Mesendoderm (in vitro differentiated cells): ENCODE results near the gene PTDSS2. TPM values are rescaled to one million over a fixed set of nuclear protein-coding genes. Genes with fewer than 3 reads are reported as not detected.
A peak's percentile ranks its signal among the peaks of the same experiment; 100 is the strongest.
"Not testable (repeated sequence)": the region's sequence is repeated elsewhere in the genome, so short reads cannot be mapped to it uniquely, and the experiment has no call there.

Experiments used
- DNase-seq: peaks from one replicate; pipeline ENCODE4 v3.0.0; 2013
- H2AK5ac ChIP-seq: 2 replicates; pipeline ENCODE4 v1.6.1; 2013; ENCODE audit warnings: low read length, inconsistent platforms
- H2BK120ac ChIP-seq: 2 replicates; pipeline ENCODE4 v1.6.1; 2013; ENCODE audit warnings: low read depth, mild to moderate bottlenecking, low read length, moderate library complexity, mixed read lengths
- H2BK15ac ChIP-seq: replicated peaks from 2 replicates; pipeline ENCODE4 v1.6.1; 2013; ENCODE audit warnings: low read depth, mild to moderate bottlenecking, moderate library complexity
- H2BK5ac ChIP-seq: 2 replicates; pipeline ENCODE4 v1.6.1; 2013; ENCODE audit warnings: low read length, inconsistent platforms
- H3K18ac ChIP-seq: 2 replicates; pipeline ENCODE4 v1.6.1; 2013; ENCODE audit warnings: mild to moderate bottlenecking, low read length, mixed read lengths
- H3K23ac ChIP-seq: one replicate; pipeline ENCODE4 v1.6.1; 2013; ENCODE audit warnings: low read length
- H3K27ac ChIP-seq: 2 replicates; pipeline ENCODE4 v1.5.1; 2013; ENCODE audit warnings: low read depth, mild to moderate bottlenecking, inconsistent platforms, low read length, moderate library complexity
- H3K27me3 ChIP-seq: 2 replicates; pipeline ENCODE4 v1.6.1; 2013; ENCODE audit warnings: low read length, control low read depth, mild to moderate bottlenecking, inconsistent platforms; ENCODE audit not compliant: insufficient read depth, poor library complexity
- H3K36me3 ChIP-seq: 2 replicates; pipeline ENCODE4 v1.6.1; 2013; ENCODE audit warnings: low read length, inconsistent platforms; ENCODE audit not compliant: control insufficient read depth, insufficient read depth
- H3K4ac ChIP-seq: one replicate; pipeline ENCODE4 v1.6.1; 2013; ENCODE audit warnings: low read depth, mild to moderate bottlenecking, low read length, moderate library complexity
- H3K4me1 ChIP-seq: 2 replicates; pipeline ENCODE4 v1.6.1; 2013; ENCODE audit warnings: low read depth, low read length, inconsistent platforms; ENCODE audit not compliant: control insufficient read depth
- H3K4me2 ChIP-seq: 2 replicates; pipeline ENCODE4 v1.6.1; 2013; ENCODE audit warnings: low read length
- H3K4me3 ChIP-seq: 2 replicates; pipeline ENCODE4 v1.5.1; 2013; ENCODE audit warnings: mild to moderate bottlenecking, low read length
- H3K56ac ChIP-seq: one replicate; pipeline ENCODE4 v1.6.1; 2013; ENCODE audit warnings: low read length
- H3K79me1 ChIP-seq: 2 replicates; pipeline ENCODE4 v1.6.1; 2013; ENCODE audit warnings: low read length, inconsistent platforms
- H3K79me2 ChIP-seq: 2 replicates; pipeline ENCODE4 v1.6.1; 2013; ENCODE audit warnings: mild to moderate bottlenecking, low read length; ENCODE audit not compliant: control insufficient read depth, insufficient read depth
- H3K9ac ChIP-seq: 2 replicates; pipeline ENCODE4 v1.6.1; 2013; ENCODE audit warnings: low read length, inconsistent platforms
- H4K5ac ChIP-seq: one replicate; pipeline ENCODE4 v1.6.1; 2013; ENCODE audit warnings: low read length
- H4K8ac ChIP-seq: one replicate; pipeline ENCODE4 v1.6.1; 2013; ENCODE audit warnings: low read depth, mild to moderate bottlenecking, control low read depth, low read length, moderate library complexity
- WGBS: extraction: QIAGEN DNeasy Blood & Tissue Kit; methylation state at CpG from one replicate; pipeline ENCODE4 v1.1.7; 2013; ENCODE audit warnings: low lambda C conversion rate, missing lambda C conversion rate; ENCODE audit not compliant: insufficient coverage; ENCODE audit errors: extremely low coverage; 5-methylcytosine and 5-hydroxymethylcytosine counted together
- polyA plus RNA-seq, 2 experiments: library from polyadenylated mRNA; stranded (reverse); fragments of 200-250 nt; gene quantifications; one replicate each; pipeline ENCODE4 v1.2.3, GENCODE V29; 2013

Gene PTDSS2
- 19.8 TPM for polyA plus RNA-seq (2013, experiment 1 of 2)
- polyA plus RNA-seq (2013, experiment 2 of 2) = 19.4 TPM

GRCh38 chr11:449889-450808 lies at the start of gene PTDSS2:
Gene PTDSS2, plus strand, starts transcription at chr11:450279. Its CDS starts 177 bp downstream, at chr11:450456.
- H4K8ac ChIP-seq = no peak within 1 kb of the TSS
- H3K27me3 ChIP-seq = no peaks in the 10 kb centered on the region
- peak within 1 kb of the TSS; percentile 76 for H3K4me2 ChIP-seq
- no peak within 1 kb of the TSS for H2BK120ac ChIP-seq
- H3K36me3 ChIP-seq = peaks cover 1% of the 10 kb centered on the region
- no peak within 1 kb of the TSS for H4K5ac ChIP-seq
- DNase-seq = peak; percentile 99
- peak within 1 kb of the TSS; percentile 51 for H3K18ac ChIP-seq
- H3K56ac ChIP-seq = peak within 1 kb of the TSS; percentile 94
- no CpG with 5 or more reads among the region's 108 CpGs for WGBS
- peak within 1 kb of the TSS; percentile 68 for H3K27ac ChIP-seq
- peak within 1 kb of the TSS; percentile 89 for H3K9ac ChIP-seq
- peak within 1 kb of the TSS; percentile 57 for H3K4ac ChIP-seq
- H3K23ac ChIP-seq = peak within 1 kb of the TSS; percentile 74
- H3K79me2 ChIP-seq = peaks cover 36% of the 10 kb centered on the region
- no peak within 1 kb of the TSS for H2BK5ac ChIP-seq
- H2BK15ac ChIP-seq = no peak within 1 kb of the TSS
- peak within 1 kb of the TSS; percentile 92 for H2AK5ac ChIP-seq
- peak within 1 kb of the TSS; percentile 67 for H3K4me3 ChIP-seq
- peaks cover 22% of the 10 kb centered on the region for H3K79me1 ChIP-seq
- no peaks in the 10 kb centered on the region for H3K4me1 ChIP-seq

GRCh38 chr11:401196-401595 lies 48.9 kb upstream of the PTDSS2 start:
- not testable (repeated sequence) for H3K4ac ChIP-seq, H3K4me1 ChIP-seq, H3K79me2 ChIP-seq, H3K18ac ChIP-seq, H2BK120ac ChIP-seq, DNase-seq, H3K23ac ChIP-seq, H3K27ac ChIP-seq, H3K4me2 ChIP-seq, H3K27me3 ChIP-seq, H3K56ac ChIP-seq, H3K4me3 ChIP-seq, H2BK5ac ChIP-seq, H3K9ac ChIP-seq, H3K79me1 ChIP-seq, H4K8ac ChIP-seq, H2BK15ac ChIP-seq, H4K5ac ChIP-seq, H2AK5ac ChIP-seq, H3K36me3 ChIP-seq
- no CpG with 5 or more reads among the region's 52 CpGs for WGBS

- Histone ChIP-seq H3K18ac (no peak overlapping the region), H3K4me3 (no peak overlapping the region), H2BK120ac (no peak overlapping the region), H3K23ac (no peak overlapping the region), H2BK15ac (no peak overlapping the region), H3K79me1 (no peaks in the 10 kb centered on the region), H3K4me1 (no peaks in the 10 kb centered on the region), H3K56ac (no peak overlapping the region), H3K27ac (no peak overlapping the region), H2AK5ac (no peak overlapping the region), H3K27me3 (no peaks in the 10 kb centered on the region), H4K5ac (no peak overlapping the region), H3K36me3 (no peaks in the 10 kb centered on the region), H3K4me2 (no peak overlapping the region), H3K79me2 (no peaks in the 10 kb centered on the region), H3K4ac (no peak overlapping the region), H3K9ac (no peak overlapping the region), H4K8ac (no peak overlapping the region), H2BK5ac (no peak overlapping the region)
- no peak for DNase-seq
- no CpG with 5 or more reads among the region's 55 CpGs for WGBS
Measured at GRCh38 chr11:403021-403760, 46.9 kb upstream of the PTDSS2 start.

- no CpG with 5 or more reads among the region's 27 CpGs for WGBS
- Histone ChIP-seq H4K8ac (no peak overlapping the region), H3K9ac (no peak overlapping the region), H3K79me2 (no peaks in the 10 kb centered on the region), H3K4me1 (no peaks in the 10 kb centered on the region), H3K23ac (no peak overlapping the region), H2BK5ac (no peak overlapping the region), H2BK15ac (no peak overlapping the region), H3K4me3 (no peak overlapping the region), H3K27ac (no peak overlapping the region), H2BK120ac (no peak overlapping the region), H3K79me1 (no peaks in the 10 kb centered on the region), H3K27me3 (no peaks in the 10 kb centered on the region), H3K56ac (no peak overlapping the region), H3K4me2 (no peak overlapping the region), H3K36me3 (no peaks in the 10 kb centered on the region), H4K5ac (no peak overlapping the region), H2AK5ac (no peak overlapping the region), H3K4ac (no peak overlapping the region), H3K18ac (no peak overlapping the region)
- DNase-seq = no peak
Measured at GRCh38 chr11:403761-404431, 46.2 kb upstream of the PTDSS2 start.

- WGBS = no CpG with 5 or more reads among the region's 14 CpGs
- DNase-seq = no peak
- H3K4me3 ChIP-seq = no peak overlapping the region
- no peaks in the 10 kb centered on the region for H3K36me3 ChIP-seq
- H2BK5ac ChIP-seq = no peak overlapping the region
- H3K9ac ChIP-seq = no peak overlapping the region
- H2AK5ac ChIP-seq = no peak overlapping the region
- H3K4me1 ChIP-seq = no peaks in the 10 kb centered on the region
- H3K4me2 ChIP-seq = no peak overlapping the region
- H3K79me1 ChIP-seq = no peaks in the 10 kb centered on the region
- no peak overlapping the region for H4K5ac ChIP-seq
- H3K27me3 ChIP-seq = no peaks in the 10 kb centered on the region
- no peak overlapping the region for H4K8ac ChIP-seq
- H3K79me2 ChIP-seq = no peaks in the 10 kb centered on the region
- no peak overlapping the region for H3K27ac ChIP-seq
- H3K4ac ChIP-seq = no peak overlapping the region
- H3K23ac ChIP-seq = no peak overlapping the region
- no peak overlapping the region for H3K18ac ChIP-seq
- H3K56ac ChIP-seq = no peak overlapping the region
- no peak overlapping the region for H2BK120ac ChIP-seq
- H2BK15ac ChIP-seq = no peak overlapping the region
Measured at GRCh38 chr11:404551-405264, 45.4 kb upstream of the PTDSS2 start.
